GM12875 (cell line): Measurements from ENCODE around the gene SSC5D.

ENCODE experiments used
- H3K4me3 ChIP-seq: one replicate; pipeline ENCODE4 v1.5.1; 2011; ENCODE audit warnings: low read depth, low read length, control low read depth
- CTCF ChIP-seq: IDR thresholded peaks from 2 replicates; pipeline ENCODE4 v1.5.1; 2011; ENCODE audit warnings: low read depth, mild to moderate bottlenecking, control low read depth, inconsistent platforms, low read length, moderate library complexity, borderline replicate concordance; ENCODE audit not compliant: insufficient read depth

SSC5D gene

GRCh38 chr19:55497763-55498162 lies 9.5 kb downstream of the SSC5D start:
- no peak overlapping the region for H3K4me3 ChIP-seq
- no peak for TF ChIP-seq CTCF

GRCh38 chr19:55498246-55498840 lies 10.1 kb downstream of the SSC5D start:
- H3K4me3 ChIP-seq = no peak overlapping the region
- no peak for TF ChIP-seq CTCF

- H3K4me3 ChIP-seq = no peak overlapping the region
- TF ChIP-seq CTCF = no peak
Measured at GRCh38 chr19:55500368-55500952, 12.2 kb downstream of the SSC5D start.

GRCh38 chr19:55502197-55502952 lies 14.1 kb downstream of the SSC5D start:
- no peak overlapping the region for H3K4me3 ChIP-seq
- no peak for TF ChIP-seq CTCF

- no peak overlapping the region for H3K4me3 ChIP-seq
- no peak for TF ChIP-seq CTCF
Measured at GRCh38 chr19:55503157-55503501, 14.9 kb downstream of the SSC5D start.

GRCh38 chr19:55503502-55504251 lies 15.4 kb downstream of the SSC5D start:
- peak overlapping the region; percentile 53 for H3K4me3 ChIP-seq
- peak; percentile 99 for TF ChIP-seq CTCF

- H3K4me3 ChIP-seq = no peak overlapping the region
- TF ChIP-seq CTCF = no peak
Measured at GRCh38 chr19:55504252-55504603, 16.0 kb downstream of the SSC5D start.
